NCI-H2029 (cell line): Measurements from ENCODE around the gene MAP2K5.
A peak's percentile ranks its signal among the peaks of the same experiment; 100 is the strongest.

Experiments
- DNase-seq: peaks from one replicate; lab custom pipeline; 2025; lab: John Stamatoyannopoulos, UW

MAP2K5 gene

DNA sequence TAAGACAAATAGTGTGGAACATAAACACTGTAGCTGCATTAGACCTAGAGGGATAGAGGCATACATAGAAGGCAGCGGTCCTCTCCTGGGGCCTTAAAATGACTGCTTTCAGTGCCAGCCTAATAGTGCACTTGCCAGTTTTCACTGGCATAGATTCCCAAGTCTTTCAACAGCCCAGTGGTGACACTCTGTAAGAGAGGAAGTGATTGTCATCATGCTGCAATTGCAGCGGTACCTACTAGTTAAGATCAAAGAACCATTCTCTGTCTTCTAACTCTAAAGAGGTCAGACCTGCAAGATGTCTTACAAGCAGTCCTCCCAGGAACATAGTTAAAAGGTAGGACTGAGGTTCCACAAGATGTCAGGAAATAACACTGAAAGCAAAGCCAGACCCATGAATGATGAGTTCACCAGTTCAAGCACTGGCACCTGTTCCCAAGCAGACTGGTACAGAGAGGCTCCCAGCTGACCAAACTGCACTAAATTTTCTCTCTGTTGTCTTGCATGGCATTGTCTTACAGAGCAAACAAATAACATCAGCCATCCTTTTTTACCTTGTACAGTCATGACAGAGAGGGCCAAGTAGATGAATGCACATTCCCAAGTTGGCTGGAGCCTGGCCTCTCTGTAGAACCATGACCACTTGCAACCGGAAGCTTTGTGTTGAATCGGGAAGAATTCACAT, 182.3 kb downstream of the MAP2K5 start:
- peak; percentile 36 for DNase-seq

DNA sequence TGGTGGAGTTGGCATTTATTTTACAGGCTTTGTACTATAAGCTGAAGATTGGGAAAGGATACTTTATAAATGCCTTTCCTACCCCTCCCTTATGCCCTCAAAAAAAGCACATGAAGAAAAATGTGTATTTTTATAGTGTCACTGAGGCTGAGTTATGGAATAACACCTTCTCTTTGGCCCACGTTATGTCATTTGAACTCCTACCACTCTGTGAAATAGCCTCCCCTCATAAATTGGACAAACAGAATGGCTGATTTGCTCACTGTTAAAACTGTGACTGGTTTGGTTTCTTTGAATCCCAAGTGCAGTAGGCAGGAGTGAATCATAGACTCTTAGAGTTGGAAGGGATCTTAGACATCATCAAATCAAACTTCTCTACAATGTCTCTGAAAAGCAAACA, 187.6 kb downstream of the MAP2K5 start:
- no peak for DNase-seq

DNA sequence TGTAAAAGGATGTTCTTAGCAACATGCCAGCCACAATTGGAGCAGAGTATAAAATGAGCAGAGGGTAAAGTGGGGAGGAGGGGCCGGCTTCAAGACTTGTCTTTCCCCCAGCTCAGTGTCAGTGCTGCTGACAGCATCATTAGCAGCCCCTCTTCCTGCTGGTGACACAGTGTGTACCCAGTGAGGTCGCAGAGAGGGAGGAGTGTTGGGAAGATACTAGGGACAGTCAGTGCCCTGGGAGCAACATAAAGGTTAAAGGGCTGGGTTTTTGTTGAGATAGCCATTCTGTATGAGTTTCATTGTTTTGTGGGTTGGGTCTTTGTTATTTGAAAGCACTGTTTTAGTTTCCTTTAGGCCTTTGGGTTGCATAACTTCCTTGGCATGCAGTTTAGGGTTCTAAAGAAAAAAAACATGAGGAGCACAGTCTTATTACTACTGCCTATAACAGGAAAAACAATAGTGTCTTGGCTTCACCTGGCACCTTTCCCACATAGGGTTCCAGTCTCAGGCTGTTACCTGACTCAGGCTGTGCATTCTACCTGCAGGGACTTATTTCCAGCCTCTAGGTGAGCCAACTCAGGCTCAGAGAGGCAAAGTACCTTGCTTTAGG, 188.7 kb downstream of the MAP2K5 start:
- DNase-seq = no peak

DNA sequence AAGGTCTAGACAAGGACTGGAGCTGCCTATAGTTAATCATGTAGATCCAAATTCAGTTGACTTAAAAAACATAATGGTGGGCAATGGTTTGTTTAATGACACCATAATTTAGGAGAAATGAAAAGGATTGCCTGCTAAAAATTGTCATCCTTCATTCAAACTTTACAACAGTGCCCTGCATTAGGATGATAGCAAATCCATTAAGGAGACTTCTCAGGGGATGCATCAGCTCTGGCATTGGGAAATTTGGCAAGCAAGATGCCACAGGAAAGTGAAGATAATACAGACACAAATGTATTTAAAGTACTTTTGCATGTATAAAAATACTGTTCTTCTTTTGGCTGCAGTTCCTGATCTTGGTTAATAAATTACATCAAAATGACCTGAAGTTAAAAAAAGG, 189.7 kb downstream of the MAP2K5 start:
- DNase-seq = no peak

DNA sequence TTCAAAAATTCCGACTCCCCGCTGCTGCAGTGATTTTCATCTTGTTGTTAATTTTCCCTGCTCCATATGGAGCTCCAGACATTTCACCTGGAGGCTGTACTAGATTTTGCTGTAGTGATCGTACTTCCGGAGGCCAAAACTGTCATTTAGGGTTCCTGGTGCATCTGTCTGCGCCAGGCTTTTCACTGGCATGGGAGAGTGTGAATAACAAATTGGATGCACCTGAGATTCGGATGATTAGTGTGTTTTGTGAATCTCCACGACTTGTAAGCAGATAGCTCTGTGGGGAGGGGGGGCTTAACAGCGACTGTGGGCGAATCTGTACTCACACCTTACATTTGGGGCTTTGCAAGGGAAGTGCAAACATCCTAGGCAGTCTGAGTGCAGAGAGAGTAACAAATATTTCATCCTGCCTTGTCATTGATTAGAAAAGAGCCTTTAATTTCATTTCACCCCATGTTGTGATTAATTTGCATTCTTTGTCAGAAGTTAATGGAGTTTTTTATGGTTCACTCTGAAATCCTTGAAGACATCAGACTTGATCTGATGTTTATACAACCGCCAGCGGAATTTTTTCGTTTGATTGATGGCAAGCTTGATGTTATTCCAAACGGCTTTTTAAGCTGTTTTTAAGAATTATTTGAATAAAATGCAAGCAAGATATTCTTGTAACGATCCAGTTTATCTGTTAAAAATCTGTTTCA, 190.3 kb downstream of the MAP2K5 start:
- no peak for DNase-seq

DNA sequence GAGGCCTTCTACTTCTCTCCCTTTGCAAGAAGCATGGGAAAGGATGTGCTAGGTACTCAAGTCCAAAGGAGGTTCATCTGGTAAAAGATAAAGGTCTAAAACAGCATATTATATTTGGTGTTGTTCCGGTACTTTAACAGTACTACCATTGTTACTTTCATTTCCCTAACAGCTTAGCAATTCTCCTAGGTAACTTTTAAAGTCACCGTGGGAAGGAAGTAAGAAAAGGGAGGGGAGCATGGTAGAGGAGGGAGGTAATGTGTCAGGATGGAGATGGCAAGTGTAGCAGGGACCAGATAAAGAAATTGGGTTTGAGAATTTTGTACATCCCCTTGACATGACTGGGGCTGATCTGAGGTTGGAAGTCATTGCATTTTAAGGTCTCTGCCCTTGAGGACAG, 193.4 kb downstream of the MAP2K5 start:
- DNase-seq = no peak

DNA sequence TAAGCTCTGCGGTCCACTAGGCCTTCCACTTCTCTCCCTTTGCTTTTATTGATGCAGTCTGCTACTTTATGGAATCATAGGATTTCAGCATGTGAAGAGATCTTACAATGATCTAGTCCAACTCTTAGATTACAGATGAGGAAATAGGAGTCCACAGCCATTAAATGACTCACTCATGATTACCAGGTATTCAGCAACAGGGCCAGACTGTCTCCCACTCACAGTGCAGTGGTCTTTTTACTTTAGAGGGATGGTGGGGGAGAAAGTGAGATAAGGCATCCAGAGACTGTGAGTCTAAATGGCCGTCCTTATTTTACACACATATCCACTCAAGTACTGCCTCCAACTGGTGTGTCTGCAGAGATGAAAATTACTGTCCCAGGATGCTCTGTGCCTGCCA, 194.3 kb downstream of the MAP2K5 start:
- DNase-seq = no peak

DNA sequence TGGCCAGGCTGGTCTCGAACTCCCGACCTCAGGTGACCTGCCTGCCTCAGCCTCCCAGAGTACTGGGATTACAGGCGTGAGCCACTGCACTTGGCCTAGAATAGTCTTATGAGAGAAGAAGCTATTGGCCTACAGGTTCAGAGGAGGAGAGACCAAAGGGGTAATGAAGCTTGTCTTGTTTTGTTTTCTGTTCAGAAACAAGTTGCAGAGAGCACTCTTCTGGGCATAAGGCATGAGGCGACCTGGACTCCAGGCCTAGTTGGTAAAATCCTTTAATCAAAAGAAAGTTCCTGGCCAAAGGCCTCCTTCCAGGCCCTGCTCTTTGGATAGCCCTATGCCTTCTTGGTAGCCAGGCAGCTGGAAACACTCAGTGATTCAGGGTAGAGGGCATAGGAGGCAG, 195.6 kb downstream of the MAP2K5 start:
- DNase-seq = no peak

DNA sequence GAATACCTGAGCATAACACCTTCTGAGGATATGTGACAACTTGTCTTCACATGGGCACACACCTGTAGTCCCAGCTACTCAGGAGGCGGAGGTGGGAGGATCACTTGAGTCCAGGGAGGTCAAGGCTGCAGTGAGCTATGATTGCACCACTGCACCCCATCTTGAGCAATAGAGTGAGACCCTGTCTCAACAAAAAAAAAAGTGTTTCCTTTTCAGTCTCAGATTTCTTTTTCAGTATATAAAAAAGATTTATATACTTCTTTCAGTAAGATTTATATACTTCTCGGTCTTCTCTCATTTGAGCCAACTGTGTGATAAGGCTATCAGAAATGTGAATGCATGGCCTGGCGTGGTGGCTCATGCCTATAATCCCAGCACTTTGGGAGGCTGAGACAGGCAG, 197.9 kb downstream of the MAP2K5 start:
- DNase-seq = no peak

DNA sequence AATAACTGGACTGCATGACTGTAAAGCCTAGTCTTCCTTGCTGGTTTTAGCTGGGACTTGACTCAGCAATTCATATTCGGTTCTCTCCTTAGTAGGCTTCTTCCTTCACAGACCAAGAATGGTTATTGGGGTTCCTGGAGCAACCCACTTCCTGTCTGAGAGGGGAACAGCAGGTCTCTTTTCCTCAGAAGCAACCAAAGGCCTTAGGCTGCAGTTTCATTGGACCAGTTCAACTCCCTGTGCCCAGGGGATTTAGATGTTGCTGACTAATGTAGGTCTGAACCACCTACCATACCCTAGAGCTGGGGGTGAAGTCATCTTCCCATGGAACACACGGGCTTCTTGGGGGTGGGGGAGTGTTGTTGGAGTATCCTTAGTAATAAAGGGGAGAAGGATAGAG, 198.8 kb downstream of the MAP2K5 start:
- DNase-seq = no peak

DNA sequence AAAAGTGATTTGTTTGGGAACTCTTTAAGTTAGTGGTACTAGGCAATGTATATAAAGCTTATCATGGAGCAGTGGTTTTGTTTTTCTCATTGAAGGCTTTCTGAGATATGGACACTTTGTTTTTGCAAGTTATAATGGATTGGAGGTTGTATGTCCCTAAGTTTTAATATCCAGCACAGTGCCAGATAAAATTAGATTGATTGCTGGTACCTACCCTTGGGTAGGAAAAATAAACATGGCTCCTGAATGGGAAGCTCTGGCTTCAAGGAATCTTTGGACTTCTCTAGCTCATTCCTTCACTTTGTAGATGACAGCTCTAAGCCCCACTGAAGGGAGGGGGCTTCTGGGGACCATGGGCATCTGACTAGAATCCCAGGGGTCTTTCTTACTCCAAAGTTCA, 201.1 kb downstream of the MAP2K5 start:
- no peak for DNase-seq

DNA sequence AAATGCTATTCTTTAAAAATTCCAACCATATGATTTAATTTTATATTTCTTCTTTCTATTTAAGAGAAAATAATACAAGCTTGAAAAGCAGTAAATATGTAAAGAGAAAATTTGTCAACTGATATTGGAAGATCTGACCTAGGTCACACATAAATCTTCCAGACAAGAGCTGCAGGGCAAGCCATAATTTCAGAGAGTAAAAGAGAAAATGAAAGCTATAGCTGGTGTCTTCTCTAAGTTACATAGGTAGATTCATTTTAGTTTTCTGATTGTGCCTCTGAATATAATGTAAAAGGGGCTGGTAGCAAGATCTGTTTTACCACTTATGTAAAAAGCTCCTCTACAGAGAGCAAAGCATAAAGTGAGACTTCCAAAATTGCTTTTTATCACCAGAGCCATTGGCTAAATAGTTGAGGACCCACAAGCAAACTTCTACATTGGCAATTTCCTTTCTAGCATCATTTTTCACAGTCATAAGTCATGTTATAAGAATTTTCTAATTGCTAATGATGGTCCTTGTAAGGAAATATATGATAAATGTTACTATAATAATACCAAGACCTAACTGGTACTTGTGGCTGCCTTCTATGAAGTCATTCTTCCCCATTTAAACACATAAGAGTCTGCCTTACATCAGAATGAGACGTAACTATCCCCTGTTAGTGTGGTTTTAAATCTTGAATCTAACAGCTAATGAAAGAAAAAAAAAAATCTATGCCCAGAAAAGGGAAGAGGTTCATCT, 202.0 kb downstream of the MAP2K5 start:
- no peak for DNase-seq

DNA sequence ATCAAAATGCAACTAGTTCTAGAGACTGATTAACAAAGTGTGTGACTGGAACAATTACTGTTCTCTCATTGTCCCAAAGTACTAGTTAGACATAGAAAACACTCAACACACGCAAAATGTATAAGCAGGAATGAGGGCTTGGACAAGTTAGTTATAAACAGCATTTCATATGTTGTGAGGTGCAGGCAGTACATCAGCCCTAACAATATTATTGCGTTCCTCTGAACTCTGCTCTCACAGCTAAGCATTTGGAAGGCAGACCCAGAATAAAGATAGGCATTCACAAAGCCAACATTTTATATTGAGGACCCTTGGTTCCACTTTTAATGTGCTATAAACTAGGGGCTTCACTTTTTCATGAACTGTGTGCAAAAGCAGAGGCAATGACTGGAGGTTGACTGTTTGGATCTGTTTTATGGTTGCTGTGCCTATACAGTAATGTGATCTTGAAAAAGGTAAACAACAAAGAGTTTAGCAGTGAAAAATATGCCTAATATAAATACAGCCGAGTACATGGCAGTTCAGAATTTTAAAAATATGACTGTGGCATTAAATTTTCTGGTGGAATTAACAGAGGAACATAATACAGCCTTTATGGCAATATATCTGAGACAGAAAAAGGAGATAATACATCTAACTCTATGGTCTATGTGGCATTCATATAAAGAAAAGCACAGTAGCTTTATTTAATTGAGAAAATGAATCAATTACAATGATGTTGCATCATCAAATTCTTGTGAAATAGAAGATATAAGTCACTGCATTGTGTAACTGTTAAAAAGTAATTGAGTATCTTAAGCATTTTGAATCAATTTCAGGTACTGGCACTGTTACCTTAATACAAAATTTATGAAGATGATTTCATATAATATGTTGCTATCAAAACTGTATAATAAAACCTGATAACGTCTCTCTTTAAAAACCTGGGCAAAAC, 202.8 kb downstream of the MAP2K5 start:
- DNase-seq = no peak

DNA sequence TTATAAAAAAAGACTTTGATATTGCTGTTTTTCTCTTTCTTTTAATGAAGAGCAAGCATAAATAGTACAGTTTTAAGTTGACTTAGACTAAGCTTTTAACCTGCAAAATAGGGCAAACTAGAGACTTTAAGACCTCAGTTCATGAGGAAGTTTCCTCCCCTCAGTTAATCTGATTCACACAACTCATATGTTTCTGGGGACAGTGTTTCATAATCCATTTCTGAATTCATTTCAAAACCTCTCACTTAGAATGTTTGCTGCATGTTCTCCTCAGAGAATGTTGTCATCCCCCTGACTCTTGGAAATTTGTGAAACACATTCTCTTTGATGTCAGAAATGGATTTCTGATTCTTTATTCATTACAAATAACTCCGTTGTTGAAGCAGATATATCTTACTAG, 203.5 kb downstream of the MAP2K5 start:
- no peak for DNase-seq

DNA sequence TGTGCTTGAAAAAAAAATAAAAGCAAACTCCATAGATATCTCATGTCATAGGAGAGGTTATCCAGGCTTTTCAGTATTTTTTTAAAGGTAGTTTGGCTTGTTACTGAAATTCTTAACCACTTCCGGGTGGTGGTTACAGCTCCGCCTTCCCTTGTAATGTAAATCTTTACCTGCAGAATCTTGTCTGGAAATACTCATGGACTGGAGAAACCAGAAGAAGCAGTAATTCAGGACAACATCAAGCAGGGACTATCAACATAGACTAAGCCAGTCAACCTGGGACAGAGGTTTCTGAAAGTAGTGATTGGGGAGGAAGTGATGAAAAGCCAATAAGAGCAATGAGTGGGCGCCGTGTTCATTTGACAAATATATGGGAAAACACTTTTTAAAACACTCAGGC, 203.9 kb downstream of the MAP2K5 start:
- DNase-seq = no peak

DNA sequence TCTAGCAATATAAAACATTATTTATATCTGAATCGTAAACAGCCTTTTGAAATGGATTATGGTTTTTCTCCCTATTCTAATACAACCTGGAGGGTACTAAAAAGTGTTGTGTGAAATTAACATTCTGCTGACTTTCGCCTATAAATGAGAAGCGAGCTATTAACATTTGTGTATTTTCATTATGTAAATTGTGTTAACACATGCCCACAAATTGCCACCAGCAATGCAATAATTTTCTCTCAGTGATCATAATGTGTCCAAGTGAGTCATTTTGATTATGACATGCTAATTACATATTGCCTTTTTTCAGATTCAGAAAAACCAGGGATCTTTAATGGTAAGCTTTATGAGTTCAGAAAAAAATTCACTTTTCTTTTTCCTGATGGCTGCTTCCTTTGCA, 205.4 kb downstream of the MAP2K5 start:
- no peak for DNase-seq

DNA sequence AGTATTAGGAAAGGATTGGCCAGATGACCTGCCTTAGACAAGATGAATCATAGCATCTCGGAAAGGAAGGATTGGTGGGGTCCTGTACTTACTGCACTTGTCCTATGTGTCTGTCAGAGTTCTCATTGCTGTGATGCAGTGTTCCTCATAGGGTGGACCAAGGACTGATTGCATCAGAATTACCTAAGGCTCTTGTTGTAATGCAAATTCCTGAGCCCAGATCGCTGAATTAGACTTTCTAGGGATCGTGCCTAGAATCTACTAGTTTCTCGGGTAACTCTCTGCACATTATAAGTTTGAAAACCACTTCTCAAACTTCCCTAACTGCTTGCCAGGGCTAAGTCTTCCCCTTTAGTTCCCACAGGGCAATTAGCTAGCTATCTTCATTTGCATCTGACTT, 207.9 kb downstream of the MAP2K5 start:
- DNase-seq = no peak

DNA sequence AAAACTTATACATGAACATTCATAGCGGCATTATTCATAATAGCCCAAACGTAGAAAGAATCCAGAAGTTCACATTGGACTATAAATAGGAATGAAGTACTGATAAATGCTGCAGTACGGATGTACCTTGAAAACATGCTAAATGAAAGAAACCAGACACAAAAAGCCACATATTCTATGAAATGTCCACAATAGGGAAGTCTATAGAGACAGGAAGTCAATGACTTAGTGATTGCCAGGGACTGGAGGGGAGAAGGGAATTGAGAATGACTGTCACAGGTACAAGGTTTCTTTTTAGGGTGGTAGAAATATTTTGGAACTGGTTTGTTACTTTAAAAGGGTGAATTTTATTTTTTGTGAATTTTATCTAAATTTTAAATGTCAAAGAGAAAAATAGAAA, 211.4 kb downstream of the MAP2K5 start:
- DNase-seq = no peak

DNA sequence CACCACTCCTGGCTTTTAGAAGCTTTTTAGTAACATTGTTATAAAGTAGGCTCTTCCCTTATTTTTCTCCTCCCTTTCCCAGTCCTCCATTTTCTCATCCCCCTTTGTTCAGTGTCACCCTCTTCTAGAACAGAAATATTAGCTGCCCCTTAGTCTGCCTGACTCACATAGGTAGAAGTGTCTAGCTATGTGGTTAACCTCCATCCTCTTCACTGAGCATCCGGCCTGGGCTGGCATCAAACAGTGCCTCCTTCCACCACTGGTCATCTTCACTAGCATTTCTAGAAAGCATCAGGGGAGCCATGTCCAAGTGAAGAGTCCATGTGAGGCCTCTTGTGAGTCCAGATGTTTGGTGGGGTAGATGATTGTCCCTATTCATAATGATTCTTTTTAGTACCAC, 212.8 kb downstream of the MAP2K5 start:
- DNase-seq = no peak

DNA sequence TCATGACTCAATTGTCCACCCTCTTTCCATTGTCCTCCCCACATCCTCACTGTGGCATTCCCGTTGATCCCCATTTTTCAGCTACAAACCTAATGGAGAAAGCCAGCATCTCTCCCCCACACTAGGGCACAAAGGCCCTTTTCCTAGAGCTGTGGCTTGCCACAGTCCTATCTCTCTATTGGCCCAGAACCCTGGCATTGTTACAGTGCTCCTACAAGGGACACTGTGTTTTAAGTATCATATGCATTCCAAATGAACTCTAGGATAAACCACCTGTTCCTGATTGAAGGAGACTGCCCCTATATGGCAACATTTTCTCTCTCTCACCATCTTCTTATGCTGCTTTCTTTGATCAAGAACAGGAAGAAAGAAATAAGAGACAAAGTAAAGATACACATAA, 213.4 kb downstream of the MAP2K5 start:
- DNase-seq = no peak

DNA sequence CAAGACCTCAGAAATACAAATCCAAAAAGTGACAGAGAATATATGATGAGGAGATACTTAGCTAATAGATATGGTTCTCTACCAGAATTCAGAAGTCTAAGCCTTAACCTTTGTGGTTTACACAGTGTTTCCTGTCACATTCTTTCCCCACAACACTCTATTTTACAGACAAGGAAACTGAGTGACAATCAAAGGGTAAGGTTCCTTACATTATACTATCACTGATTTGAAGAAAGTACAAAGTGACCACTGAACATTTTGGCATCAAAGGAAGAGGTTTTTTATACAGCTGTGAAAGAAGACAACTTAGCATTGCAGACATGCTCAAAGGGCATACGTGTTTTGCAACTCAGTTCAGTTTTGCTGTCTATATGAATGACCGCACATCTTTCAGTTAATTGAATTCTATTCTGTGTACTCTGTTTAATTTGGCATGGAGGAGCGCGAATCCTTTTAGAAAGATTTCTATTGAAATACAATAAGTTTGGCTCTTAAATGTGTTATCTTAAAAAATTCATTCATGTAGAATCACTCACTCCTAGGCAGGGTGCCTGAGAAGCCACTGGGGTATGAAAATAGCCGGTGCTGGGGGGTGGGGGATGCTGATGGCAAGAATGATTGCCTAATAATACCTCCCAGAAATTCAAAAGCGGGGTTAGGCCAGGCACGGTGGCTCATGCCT, 216.3 kb downstream of the MAP2K5 start:
- no peak for DNase-seq
